ENCODE results near the gene UIMC1.

GRCh38 chr5:176944268-176944667 lies 62.3 kb downstream of the UIMC1 start:
- TF ChIP-seq CTCF (IDR thresholded peaks at IDR 0.05), result no peak
- no peak for TF ChIP-seq POLR2A (IDR thresholded peaks at IDR 0.05)

All from testis (tissue), 2 donors.